Motor neuron (in vitro differentiated cells): ENCODE results near the gene IFNL3. TPM values are rescaled to one million over a fixed set of nuclear protein-coding genes. Genes with fewer than 3 reads are reported as not detected.
"Not testable (repeated sequence)": the region's sequence is repeated elsewhere in the genome, so short reads cannot be mapped to it uniquely, and the experiment has no call there.

Experiments used
- ATAC-seq, 8 experiments: fragments of 200-7000 bp; cut with Tn5 transposase; replicated peaks in 6 of 8; 2 replicates each; pipeline ENCODE4 v1.8.0; 2021; ENCODE audit warnings: mild to moderate bottlenecking in 8 of 8, moderate library complexity in 8 of 8
- H3K27ac ChIP-seq, 2 donors: fragments of 250-450 bp; sonication (Bioruptor Pico); 2 replicates each; pipeline ENCODE4 v1.9.0; 2021; ENCODE audit warnings: antibody characterized with exemption in 2 of 2, mild to moderate bottlenecking in 2 of 2, moderate library complexity in 1 of 2
- H3K4me1 ChIP-seq, 2 donors: fragments of 250-450 bp; sonication (Bioruptor Pico); replicated peaks in 1 of 2; 2 replicates each; pipeline ENCODE4 v1.6.1; 2021; ENCODE audit warnings: antibody characterized with exemption in 2 of 2, mild to moderate bottlenecking in 2 of 2, moderate library complexity in 1 of 2
- H3K4me3 ChIP-seq, 5 donors: fragments of 250-450 bp; sonication (Bioruptor Pico); 2 replicates each; pipeline ENCODE4 v1.9.0; 2021; ENCODE audit warnings: antibody characterized with exemption in 5 of 5, mild to moderate bottlenecking in 5 of 5, moderate library complexity in 4 of 5
- WGBS, 10 experiments: fragments of 450-650 bp; shearing (Covaris generic); methylation state at CpG; one replicate each; pipeline ENCODE4 v1.0.0; 2022; 5-methylcytosine and 5-hydroxymethylcytosine counted together
- in situ Hi-C, 9 experiments: fragments of 400-800 bp; cut with MboI; loops; one replicate each; pipeline ENCODE4 v1.15.0; 2021; ENCODE audit warnings: low sequenced_read_pairs in 9 of 9, low pct_unique_long_range_greater_than_20kb in 2 of 9; ENCODE audit not compliant: unreplicated experiment in 9 of 9
- total RNA-seq, 8 experiments: library from RNA; unstranded; fragments of 300-600 nt; gene quantifications; 2 replicates each; pipeline versions ENCODE4 v1.2.3 to v1.2.4, GENCODE V29; 2022

IFNL3 gene
- total RNA-seq, 8 experiments from 2014 or later = not detected

GRCh38 chr19:39247701-39248664, 3.2 kb upstream of the IFNL3 start:
- H3K4me3 ChIP-seq = peak overlapping the region in 1 of 5 donors; percentile 6
- H3K27ac ChIP-seq = no peak overlapping the region
- no peaks in the 10 kb centered on the region for H3K4me1 ChIP-seq
- peak; percentile 60 to 90 (median 84) for ATAC-seq
- in situ Hi-C loops = no loop called here
- 2 to 30% (median 9%) methylated on average over 4 to 12 of the region's 92 CpGs; no CpG with 5 or more reads in 7 of the 10 experiments for WGBS, 10 experiments

GRCh38 chr19:39246951-39247669, 2.3 kb upstream of the IFNL3 start:
- peak overlapping the region in 2 of 5 donors; percentile 6 to 16 for H3K4me3 ChIP-seq
- H3K27ac ChIP-seq = no peak overlapping the region
- no peaks in the 10 kb centered on the region for H3K4me1 ChIP-seq
- ATAC-seq = peak; percentile 19 to 83 (median 72)
- 20% methylated on average over 1 of the region's 42 CpGs; no CpG with 5 or more reads in 9 of the 10 experiments for WGBS, 10 experiments
- in situ Hi-C loops = no loop called here

GRCh38 chr19:39245166-39245565, 360 bp upstream of the IFNL3 start:
- H3K27ac ChIP-seq, in situ Hi-C loops, H3K4me1 ChIP-seq, H3K4me3 ChIP-seq: not testable (repeated sequence)
- no CpG with 5 or more reads among the region's 1 CpG for WGBS, 10 experiments
- ATAC-seq = peak in 2 of 8 experiments; percentile 12 to 56

- ATAC-seq, H3K4me1 ChIP-seq, H3K27ac ChIP-seq, H3K4me3 ChIP-seq, in situ Hi-C loops: not testable (repeated sequence)
- no CpG with 5 or more reads among the region's 13 CpGs for WGBS, 10 experiments
Measured at GRCh38 chr19:39243741-39244140, 1.1 kb downstream of the IFNL3 start.

- in situ Hi-C loops = no loop called here
- Histone ChIP-seq H3K4me1 (no peaks in the 10 kb centered on the region), H3K27ac (no peak overlapping the region), H3K4me3 (no peak overlapping the region)
- 40 to 92% (median 73%) methylated on average over 1 to 7 of the region's 7 CpGs; no CpG with 5 or more reads in 2 of the 10 experiments for WGBS, 10 experiments
- ATAC-seq = no peak
Measured at GRCh38 chr19:39240421-39240820, 4.4 kb downstream of the IFNL3 start.

- no peak overlapping the region for H3K27ac ChIP-seq
- WGBS, 10 experiments = 64 to 100% (median 72%) methylated on average over 1 to 5 of the region's 6 CpGs; no CpG with 5 or more reads in 3 of the 10 experiments
- in situ Hi-C loops = no loop called here
- H3K4me1 ChIP-seq = no peaks in the 10 kb centered on the region
- H3K4me3 ChIP-seq = no peak overlapping the region
- ATAC-seq = no peak
Measured at GRCh38 chr19:39238944-39239343, 5.9 kb downstream of the IFNL3 start.

- in situ Hi-C loops = no loop called here
- no peak for ATAC-seq
- no peak overlapping the region for H3K27ac ChIP-seq
- WGBS, 10 experiments = 39 to 62% (median 49%) methylated on average over 3 to 5 of the region's 6 CpGs; no CpG with 5 or more reads in 7 of the 10 experiments
- no peaks in the 10 kb centered on the region for H3K4me1 ChIP-seq
- no peak overlapping the region for H3K4me3 ChIP-seq
Measured at GRCh38 chr19:39238209-39238608, 6.6 kb downstream of the IFNL3 start.

GRCh38 chr19:39237200-39238184, 7.3 kb downstream of the IFNL3 start:
- WGBS, 10 experiments = 39 to 100% (median 64%) methylated on average over 1 to 6 of the region's 22 CpGs; no CpG with 5 or more reads in 4 of the 10 experiments
- Histone ChIP-seq H3K4me3 (no peak overlapping the region), H3K27ac (no peak overlapping the region), H3K4me1 (no peaks in the 10 kb centered on the region)
- peak in 6 of 8 experiments; percentile 36 to 71 (median 56) for ATAC-seq
- in situ Hi-C loops = no loop called here

GRCh38 chr19:39236527-39236926, 8.3 kb downstream of the IFNL3 start:
- ATAC-seq = no peak
- no peaks in the 10 kb centered on the region for H3K4me1 ChIP-seq
- H3K27ac ChIP-seq = no peak overlapping the region
- WGBS, 10 experiments = 8 to 66% methylated on average over 3 of the region's 12 CpGs; no CpG with 5 or more reads in 8 of the 10 experiments
- in situ Hi-C loops = no loop called here
- no peak overlapping the region for H3K4me3 ChIP-seq

GRCh38 chr19:39232708-39233107, 12.1 kb downstream of the IFNL3 start:
- in situ Hi-C loops = no loop called here
- 11 to 92% (median 45%) methylated on average over 1 to 4 of the region's 5 CpGs; no CpG with 5 or more reads in 5 of the 10 experiments for WGBS, 10 experiments
- no peaks in the 10 kb centered on the region for H3K4me1 ChIP-seq
- no peak overlapping the region for H3K27ac ChIP-seq
- no peak for ATAC-seq
- H3K4me3 ChIP-seq = no peak overlapping the region

GRCh38 chr19:39230096-39230764, 14.6 kb downstream of the IFNL3 start:
- ATAC-seq = no peak
- Histone ChIP-seq H3K27ac (no peak overlapping the region), H3K4me1 (no peaks in the 10 kb centered on the region), H3K4me3 (no peak overlapping the region)
- 33 to 57% (median 43%) methylated on average over 1 of the region's 2 CpGs; no CpG with 5 or more reads in 7 of the 10 experiments for WGBS, 10 experiments
- in situ Hi-C loops = no loop called here

GRCh38 chr19:39224910-39225309, 19.9 kb downstream of the IFNL3 start:
- no peak for ATAC-seq
- in situ Hi-C loops = no loop called here
- H3K4me3 ChIP-seq = no peak overlapping the region
- WGBS, 10 experiments = 0 to 50% (median 11%) methylated on average over 1 to 3 of the region's 3 CpGs; no CpG with 5 or more reads in 3 of the 10 experiments
- H3K27ac ChIP-seq = no peak overlapping the region
- no peaks in the 10 kb centered on the region for H3K4me1 ChIP-seq
